H1 (cell line): ENCODE data around the gene FAHD1. TPM values are rescaled to one million over a fixed set of nuclear protein-coding genes. Genes with fewer than 3 reads are reported as not detected.

ENCODE experiments used
- ASH2L ChIP-seq: fragments of 200-600, 300-600 bp; sonication (generic); IDR thresholded peaks from one replicate; pipeline ENCODE4 v1.7.1; 2017; ENCODE audit warnings: low read length
- BACH1 ChIP-seq: IDR thresholded peaks from 2 replicates; pipeline ENCODE4 v1.6.1; 2012; ENCODE audit warnings: low read length, improper control_type of control experiment
- CBX8 ChIP-seq: fragments of 300-800, 300-1000 bp; sonication (generic); IDR thresholded peaks from 2 replicates; pipeline ENCODE4 v1.7.1; 2016; ENCODE audit warnings: low read depth, low read length, borderline replicate concordance
- CHD1 ChIP-seq: IDR thresholded peaks from 2 replicates; pipeline ENCODE4 v1.6.1; 2012; ENCODE audit warnings: low read depth, low read length, improper control_type of control experiment
- EP300 ChIP-seq, 2 experiments: IDR thresholded peaks; 1 replicate in 1 of 2; 2 replicates in 1 of 2; pipeline ENCODE4 v1.6.1; 2011 to 2012; ENCODE audit warnings: low read depth in 2 of 2, low read length in 2 of 2, mild to moderate bottlenecking in 2 of 2, borderline replicate concordance in 1 of 2, inconsistent platforms in 1 of 2, moderate library complexity in 1 of 2
- HDAC2 ChIP-seq, 2 experiments: fragments of 300-600 bp in 1 of 2; sonication (generic) in 1 of 2; IDR thresholded peaks; 2 replicates each; pipeline ENCODE4 v1.6.1; 2011 to 2012; ENCODE audit warnings: low read depth in 2 of 2, low read length in 2 of 2, mild to moderate bottlenecking in 2 of 2, moderate library complexity in 2 of 2, borderline replicate concordance in 1 of 2, inconsistent platforms in 1 of 2
- HDAC6 ChIP-seq: IDR thresholded peaks from one replicate; pipeline ENCODE4 v1.7.1; 2012; ENCODE audit warnings: low read depth, mild to moderate bottlenecking, inconsistent platforms, low read length, moderate library complexity
- MAFK ChIP-seq: IDR thresholded peaks from 2 replicates; pipeline ENCODE4 v1.6.1; 2012; ENCODE audit warnings: low read depth, mild to moderate bottlenecking, improper control_type of control experiment, low read length
- PHF8 ChIP-seq: fragments of 200-600 bp; sonication (generic); conservative IDR thresholded peaks from 2 replicates; pipeline ENCODE4 v1.7.1; 2012; ENCODE audit warnings: low read depth, mild to moderate bottlenecking, inconsistent platforms, low read length, moderate library complexity
- RFX5 ChIP-seq: IDR thresholded peaks from 2 replicates; pipeline ENCODE4 v1.6.1; 2011; ENCODE audit warnings: low read depth, low read length, improper control_type of control experiment, borderline replicate concordance
- RNF2 ChIP-seq: fragments of 200-900, 300-1000 bp; sonication (generic); IDR thresholded peaks from 2 replicates; pipeline ENCODE4 v1.7.1; 2016; ENCODE audit warnings: borderline replicate concordance, low read depth, mild to moderate bottlenecking, antibody characterized with exemption, low read length; ENCODE audit not compliant: poor library complexity, severe bottlenecking; ENCODE audit errors: missing control alignments
- RXRA ChIP-seq: IDR thresholded peaks from 2 replicates; pipeline ENCODE4 v1.6.1; 2011; ENCODE audit warnings: low read depth, mild to moderate bottlenecking, low read length, moderate library complexity; ENCODE audit not compliant: insufficient read depth
- SIN3A ChIP-seq, 2 experiments: IDR thresholded peaks in 1 of 2; conservative IDR thresholded peaks in 1 of 2; 2 replicates each; pipeline ENCODE4 v1.6.1; 2011 to 2012; ENCODE audit warnings: low read length in 2 of 2, improper control_type of control experiment in 1 of 2, low read depth in 1 of 2, mild to moderate bottlenecking in 1 of 2
- SP4 ChIP-seq: IDR thresholded peaks from 2 replicates; pipeline ENCODE4 v1.6.1; 2012; ENCODE audit warnings: low read length, inconsistent platforms
- SRF ChIP-seq: IDR thresholded peaks from 2 replicates; pipeline ENCODE4 v1.6.1; 2011; ENCODE audit warnings: mild to moderate bottlenecking, low read depth, low read length, moderate library complexity
- TAF1 ChIP-seq: IDR thresholded peaks from 2 replicates; pipeline ENCODE4 v1.6.1; 2011; ENCODE audit warnings: mild to moderate bottlenecking, low read depth, low read length
- TAF7 ChIP-seq: optimal IDR thresholded peaks from 2 replicates; pipeline ENCODE3; 2011; ENCODE audit warnings: low read depth, mild to moderate bottlenecking, inconsistent platforms, low read length, moderate library complexity, borderline replicate concordance
- polyA plus RNA-seq, 7 experiments: library from polyadenylated mRNA; depleted of rRNA in 3 of 7; stranded (reverse) in 5 of 7; unstranded in 2 of 7; fragments of >200 nt in 5 of 7; fragments of 200-250 nt in 2 of 7; gene quantifications; 1 replicate in 5 of 7; 2 replicates in 1 of 7; 4 replicates in 1 of 7; pipeline versions ENCODE4 v1.2.1 to v1.2.3, GENCODE V29; 2011 to 2013; ENCODE audit warnings: missing spikeins in 2 of 7, mixed read lengths in 2 of 7
- total RNA-seq: library from RNA; stranded (reverse); fragmentation: NEBNext Ultra II Directional; extraction: Animal tissue kit (Norgen Biotek cat#: 25700); gene quantifications from 2 replicates; pipeline ENCODE4 v1.2.1, GENCODE V29; 2021
- TF ChIP-seq, protein P1 (sequence below): IDR thresholded peaks from 2 replicates; pipeline ENCODE4 v1.6.1; 2011; ENCODE audit warnings: low read depth, mild to moderate bottlenecking, low read length; ENCODE audit not compliant: insufficient read depth
- TF ChIP-seq, protein P2 (sequence below), 3 experiments: IDR thresholded peaks; 1 replicate in 2 of 3; 2 replicates in 1 of 3; pipeline versions ENCODE4 v1.5.1 to v1.6.1; 2011; ENCODE audit warnings: low read length in 3 of 3, mild to moderate bottlenecking in 3 of 3, inconsistent platforms in 2 of 3, low read depth in 1 of 3, moderate library complexity in 1 of 3; ENCODE audit not compliant: insufficient read depth in 1 of 3; ENCODE audit errors: control extremely low read depth in 1 of 3

FAHD1 gene
- total and polyA plus RNA-seq, 2 of the 8 experiments (the other 6 are each of a cell fraction or from before 2014, with no cell fraction given) = 20.4 to 31.9 TPM

DNA sequence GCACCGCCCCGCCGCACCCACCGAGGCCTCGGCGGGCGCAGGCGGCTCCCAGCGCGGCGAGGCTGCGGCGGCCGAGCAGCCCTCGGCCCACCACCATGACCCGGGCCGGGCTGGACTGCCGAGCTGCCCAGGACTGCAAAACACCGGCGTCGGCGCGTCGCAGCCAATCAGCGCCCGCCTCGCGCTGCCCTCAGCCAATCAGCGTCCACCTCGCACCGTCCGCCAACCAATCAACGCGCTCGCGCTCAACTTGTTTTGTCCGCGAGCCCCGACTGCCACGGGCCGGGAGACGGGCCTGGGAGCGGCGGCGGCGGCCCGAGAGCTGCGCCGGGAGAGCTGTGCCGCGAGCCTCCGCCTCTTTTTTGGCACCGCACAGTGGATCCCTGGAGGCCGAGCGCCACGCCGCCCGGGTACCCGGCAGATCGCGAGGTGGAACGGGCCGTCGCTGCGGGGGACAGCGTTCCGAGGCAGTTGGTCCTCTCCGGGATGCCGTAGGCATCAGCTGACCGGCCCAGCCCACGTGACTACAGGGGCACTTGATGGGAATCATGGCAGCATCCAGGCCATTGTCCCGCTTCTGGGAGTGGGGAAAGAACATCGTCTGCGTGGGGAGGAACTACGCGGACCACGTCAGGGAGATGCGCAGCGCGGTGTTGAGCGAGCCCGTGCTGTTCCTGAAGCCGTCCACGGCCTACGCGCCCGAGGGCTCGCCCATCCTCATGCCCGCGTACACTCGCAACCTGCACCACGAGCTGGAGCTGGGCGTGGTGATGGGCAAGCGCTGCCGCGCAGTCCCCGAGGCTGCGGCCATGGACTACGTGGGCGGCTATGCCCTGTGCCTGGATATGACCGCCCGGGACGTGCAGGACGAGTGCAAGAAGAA is at the start of gene FAHD1, which contains the start of gene HAGH (continued):
- TF ChIP-seq CBX8 = no peak
- TF ChIP-seq HDAC2 (IDR thresholded peaks at IDR 0.05; ENCODE audit: borderline replicate concordance in 1 of 2, low read depth in 2 of 2, low read length in 2 of 2) = peak in 1 of 2 experiments; percentile 98; a peak in 2 of 4 replicates
- peak; percentile 95 to 98 for TF ChIP-seq SIN3A (conservative IDR thresholded peaks at IDR 0.05 in 1 of 2, IDR thresholded peaks at IDR 0.05 in 1 of 2; ENCODE audit: low read depth in 1 of 2, low read length in 2 of 2)
- TF ChIP-seq, protein P1, sequence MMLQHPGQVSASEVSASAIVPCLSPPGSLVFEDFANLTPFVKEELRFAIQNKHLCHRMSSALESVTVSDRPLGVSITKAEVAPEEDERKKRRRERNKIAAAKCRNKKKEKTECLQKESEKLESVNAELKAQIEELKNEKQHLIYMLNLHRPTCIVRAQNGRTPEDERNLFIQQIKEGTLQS = peak; percentile 98
- TF ChIP-seq SRF = no peak
- TF ChIP-seq CHD1 = no peak
- peak; percentile 85 for TF ChIP-seq TAF1
- TF ChIP-seq BACH1 = no peak; the same call in 1 of the 2 replicates
- TF ChIP-seq ASH2L = peak; percentile 81
- TF ChIP-seq RXRA = no peak
- TF ChIP-seq TAF7 = peak; percentile 49
- peak; percentile 17; the same call in 1 of the 2 replicates for TF ChIP-seq RFX5
- TF ChIP-seq SP4 = peak; percentile 98
- no peak for TF ChIP-seq RNF2
- TF ChIP-seq HDAC6 = no peak
- TF ChIP-seq MAFK = no peak
- TF ChIP-seq PHF8 = peak; percentile 85
- peak; percentile 19 to 43; a peak in 1 of 3 replicates for TF ChIP-seq EP300 (IDR thresholded peaks at IDR 0.05; ENCODE audit: borderline replicate concordance in 1 of 2, low read depth in 2 of 2, low read length in 2 of 2)
- TF ChIP-seq, protein P2, sequence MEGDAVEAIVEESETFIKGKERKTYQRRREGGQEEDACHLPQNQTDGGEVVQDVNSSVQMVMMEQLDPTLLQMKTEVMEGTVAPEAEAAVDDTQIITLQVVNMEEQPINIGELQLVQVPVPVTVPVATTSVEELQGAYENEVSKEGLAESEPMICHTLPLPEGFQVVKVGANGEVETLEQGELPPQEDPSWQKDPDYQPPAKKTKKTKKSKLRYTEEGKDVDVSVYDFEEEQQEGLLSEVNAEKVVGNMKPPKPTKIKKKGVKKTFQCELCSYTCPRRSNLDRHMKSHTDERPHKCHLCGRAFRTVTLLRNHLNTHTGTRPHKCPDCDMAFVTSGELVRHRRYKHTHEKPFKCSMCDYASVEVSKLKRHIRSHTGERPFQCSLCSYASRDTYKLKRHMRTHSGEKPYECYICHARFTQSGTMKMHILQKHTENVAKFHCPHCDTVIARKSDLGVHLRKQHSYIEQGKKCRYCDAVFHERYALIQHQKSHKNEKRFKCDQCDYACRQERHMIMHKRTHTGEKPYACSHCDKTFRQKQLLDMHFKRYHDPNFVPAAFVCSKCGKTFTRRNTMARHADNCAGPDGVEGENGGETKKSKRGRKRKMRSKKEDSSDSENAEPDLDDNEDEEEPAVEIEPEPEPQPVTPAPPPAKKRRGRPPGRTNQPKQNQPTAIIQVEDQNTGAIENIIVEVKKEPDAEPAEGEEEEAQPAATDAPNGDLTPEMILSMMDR (IDR thresholded peaks at IDR 0.05; ENCODE audit: control extremely low read depth in 1 of 3, insufficient read depth in 1 of 3, low read depth in 1 of 3, low read length in 3 of 3) = no peak
